NCI-H2107 treated with DMSO at 0.1 percent for 48 hours (cell line): ENCODE measurements around the gene TREML4.

ENCODE experiments used
- DNase-seq: peaks from one replicate; lab custom pipeline; 2025; ENCODE audit not compliant: unreplicated experiment; lab: John Stamatoyannopoulos, UW

The TREML4 gene

DNA sequence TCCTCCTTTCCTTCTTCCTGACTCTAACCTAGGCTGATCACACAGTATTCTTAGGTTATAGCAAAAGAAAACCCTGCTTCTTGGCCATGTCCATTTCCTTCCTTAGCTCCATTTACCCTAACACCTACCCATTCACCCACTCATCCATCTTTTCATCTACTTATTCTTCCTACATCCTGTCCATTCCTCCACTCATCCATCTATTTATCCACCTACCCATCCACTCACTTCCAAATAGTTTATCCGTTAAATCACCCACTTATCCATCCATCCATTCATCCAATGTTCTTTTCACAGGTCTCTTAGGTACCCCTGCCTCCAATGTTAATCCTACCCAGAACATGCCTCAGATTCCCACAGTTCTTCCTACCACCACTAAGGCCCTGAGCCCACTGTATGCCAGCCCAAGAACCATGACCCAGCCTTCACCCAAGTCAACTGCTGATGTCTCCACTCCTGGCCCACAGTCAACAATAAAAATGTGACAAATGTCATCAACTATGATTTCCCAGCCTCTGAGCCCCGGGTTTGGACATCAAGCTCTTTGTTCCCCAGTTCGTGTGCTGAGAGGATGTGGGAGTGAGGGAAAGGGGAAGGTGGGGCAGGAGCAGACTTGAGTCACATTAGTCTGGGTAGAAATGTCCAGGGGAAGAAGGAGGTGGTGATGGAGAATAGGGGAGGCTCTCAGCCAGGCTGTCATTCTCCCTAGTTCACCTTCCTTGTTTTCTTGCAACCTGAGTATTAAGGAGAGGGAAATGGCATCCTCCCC, 24.4 kb downstream of the TREML4 start:
- no peak for DNase-seq

DNA sequence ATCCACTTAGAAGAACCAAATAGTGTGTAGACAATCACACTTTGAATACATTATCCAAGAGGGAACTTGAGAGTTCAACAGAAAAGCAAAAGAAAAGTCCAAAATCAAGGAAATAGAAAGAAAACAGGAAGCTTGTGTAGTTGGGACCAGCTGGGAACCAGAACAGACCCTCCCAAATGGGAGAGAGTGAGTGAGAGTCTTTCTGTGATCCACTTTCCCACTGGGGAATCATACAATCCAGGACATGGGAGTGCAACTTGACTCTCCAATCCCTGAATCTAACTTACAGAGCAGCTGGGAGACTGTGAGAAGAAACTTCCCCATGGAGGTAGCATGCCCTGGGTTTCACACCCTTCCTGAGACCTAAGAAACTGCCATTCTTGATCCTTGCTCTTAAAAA, 27.0 kb downstream of the TREML4 start:
- DNase-seq = no peak

DNA sequence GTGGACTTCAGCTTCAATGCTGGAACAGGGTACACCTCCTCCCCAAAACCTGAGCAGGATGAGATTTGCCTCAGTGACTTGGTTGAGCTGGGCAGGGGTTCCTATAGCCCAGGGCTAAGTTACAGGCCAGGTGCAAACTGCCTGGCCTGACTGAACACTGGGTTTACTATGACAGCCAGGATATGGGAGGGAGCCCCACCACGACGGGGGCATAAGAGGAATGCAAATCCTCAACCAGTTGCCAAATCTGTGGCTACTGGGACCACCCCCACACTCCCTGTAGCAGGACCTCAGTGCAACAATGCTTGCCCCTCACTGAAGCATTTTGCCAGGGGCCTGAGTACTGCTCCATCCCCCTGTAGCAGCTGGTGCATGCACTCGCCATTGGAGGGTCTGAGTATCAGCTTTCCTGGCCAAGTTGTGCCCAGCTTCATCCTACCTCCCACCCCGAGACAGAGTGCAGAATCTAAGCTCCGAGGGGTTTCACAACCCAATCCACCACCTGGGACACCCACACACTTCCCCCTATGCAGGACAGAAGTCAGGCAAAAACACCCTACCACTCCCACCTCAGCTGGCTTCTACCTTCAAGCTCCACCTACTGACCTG, 27.6 kb downstream of the TREML4 start:
- no peak for DNase-seq

DNA sequence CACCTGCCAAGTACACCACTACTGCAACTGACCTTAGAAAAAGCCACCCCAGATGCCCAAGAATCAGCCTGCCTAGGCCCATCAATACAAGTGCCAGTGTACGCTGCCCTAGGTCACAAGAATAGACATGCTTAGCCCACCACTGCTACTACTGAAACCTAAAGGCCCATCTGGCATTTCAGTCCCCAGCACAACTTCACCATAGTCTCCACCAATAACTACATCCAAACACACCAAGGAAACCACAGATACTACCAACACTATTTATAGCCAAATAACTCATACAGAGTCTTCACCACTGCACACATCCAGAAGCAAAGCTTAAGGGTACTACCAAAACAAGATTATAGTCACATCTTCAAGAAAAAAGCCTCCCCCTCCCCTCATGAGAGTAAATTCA, 28.2 kb downstream of the TREML4 start:
- DNase-seq = no peak

DNA sequence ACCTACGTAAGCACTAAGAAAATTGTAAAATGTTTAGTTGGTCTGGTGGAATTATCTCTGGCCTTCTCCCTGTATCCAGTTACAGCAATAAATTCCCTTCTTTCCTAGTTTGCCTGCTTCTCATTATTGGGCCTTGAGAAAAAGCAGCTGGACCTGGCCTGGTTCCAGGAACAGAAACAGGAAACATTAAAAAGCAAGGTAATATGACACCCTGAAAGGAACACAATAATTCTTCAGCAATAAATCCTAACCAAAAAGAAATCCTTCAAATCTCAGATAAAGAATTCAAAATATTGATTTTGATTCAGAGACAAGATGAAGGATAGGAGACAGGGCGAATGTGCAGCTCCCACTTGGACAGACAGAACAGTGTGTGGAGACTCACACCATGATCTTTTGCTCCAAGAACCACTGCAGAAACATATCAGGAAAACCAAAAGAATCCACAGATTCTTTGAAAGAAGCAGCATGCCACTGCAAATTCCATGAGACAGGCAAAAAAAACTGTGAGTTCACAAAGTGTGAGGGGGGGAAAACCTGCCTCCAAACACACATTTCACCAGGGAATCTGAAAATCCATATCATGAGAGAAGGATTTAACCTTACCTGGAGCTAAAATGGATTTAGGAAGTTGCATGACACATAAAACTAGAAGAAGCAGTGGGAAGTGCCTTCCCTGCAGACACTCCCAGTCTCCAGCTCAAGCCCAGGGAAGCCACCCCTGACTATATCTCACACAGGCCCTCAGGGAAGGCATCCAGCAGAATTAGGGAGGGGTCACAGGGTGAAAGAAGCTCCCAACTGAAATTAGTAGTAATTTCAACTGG, 29.4 kb downstream of the TREML4 start:
- DNase-seq = peak; percentile 3

DNA sequence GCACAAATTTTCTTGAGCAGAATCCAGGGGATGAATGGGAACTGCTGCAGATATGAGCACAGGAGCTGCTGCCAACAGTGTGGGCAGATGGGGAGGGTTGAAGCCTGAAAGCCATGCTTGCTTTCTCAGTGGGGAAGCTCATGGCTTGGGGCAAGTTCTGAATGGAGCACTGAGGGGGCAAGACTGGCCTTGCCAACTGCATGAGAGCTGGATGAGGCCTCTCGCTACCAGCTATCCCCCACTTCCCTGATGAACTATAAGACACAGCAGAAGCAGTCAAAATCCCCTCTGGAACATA, 30.0 kb downstream of the TREML4 start:
- DNase-seq = no peak

DNA sequence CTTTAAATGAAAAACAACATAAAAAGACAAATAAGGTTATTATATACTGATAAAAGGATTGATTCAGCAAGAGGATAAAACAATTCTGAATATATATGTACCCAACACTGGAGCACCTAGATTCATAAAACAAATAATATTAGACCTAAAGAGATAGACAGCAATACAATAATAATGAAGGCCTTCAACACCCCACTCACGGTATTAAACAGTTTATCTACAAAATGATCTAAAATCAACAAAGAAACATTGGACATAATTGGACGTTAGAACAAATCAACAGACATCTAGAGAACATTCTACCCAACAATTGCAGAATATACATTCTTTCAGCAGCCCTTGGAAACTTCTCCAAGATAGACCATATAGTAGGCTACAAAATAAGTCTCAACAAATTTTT, 34.3 kb downstream of the TREML4 start:
- DNase-seq = no peak

DNA sequence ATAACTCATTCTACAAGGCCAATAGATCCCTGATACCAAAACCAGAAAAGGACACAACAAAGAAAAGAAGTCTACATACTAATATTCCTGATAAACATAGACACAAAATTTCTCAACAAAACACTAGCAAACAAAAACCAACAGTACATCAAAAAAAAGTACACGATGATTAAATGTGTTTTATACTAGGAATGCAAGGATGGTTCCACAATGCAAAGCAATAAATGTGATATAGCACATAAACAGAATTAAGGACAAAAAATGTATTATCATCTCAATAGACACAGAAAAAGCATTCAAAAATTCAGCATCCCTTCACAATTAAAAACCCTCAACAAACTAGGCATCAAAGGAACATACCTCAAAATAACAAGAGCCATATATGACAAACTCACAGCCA, 35.1 kb downstream of the TREML4 start:
- DNase-seq = no peak

DNA sequence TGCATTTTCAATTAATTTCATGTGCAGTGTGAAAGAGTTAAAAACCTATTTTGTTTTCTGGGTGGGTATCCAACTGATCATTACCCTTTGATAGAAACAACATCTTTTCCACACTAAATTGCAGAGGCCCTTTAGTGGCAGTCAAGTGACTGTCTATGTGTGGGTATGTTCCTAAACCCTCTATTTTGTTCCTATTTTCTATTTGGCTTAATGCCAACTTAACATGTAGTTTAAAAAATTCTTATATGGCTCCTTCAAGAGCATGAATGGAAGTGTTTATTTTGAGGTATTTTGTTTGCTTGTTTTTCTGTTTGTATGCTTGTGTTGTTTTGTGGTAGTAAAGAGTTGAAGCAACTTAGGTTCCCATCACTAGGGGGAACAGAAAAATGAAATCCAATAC, 38.4 kb downstream of the TREML4 start:
- DNase-seq = no peak

DNA sequence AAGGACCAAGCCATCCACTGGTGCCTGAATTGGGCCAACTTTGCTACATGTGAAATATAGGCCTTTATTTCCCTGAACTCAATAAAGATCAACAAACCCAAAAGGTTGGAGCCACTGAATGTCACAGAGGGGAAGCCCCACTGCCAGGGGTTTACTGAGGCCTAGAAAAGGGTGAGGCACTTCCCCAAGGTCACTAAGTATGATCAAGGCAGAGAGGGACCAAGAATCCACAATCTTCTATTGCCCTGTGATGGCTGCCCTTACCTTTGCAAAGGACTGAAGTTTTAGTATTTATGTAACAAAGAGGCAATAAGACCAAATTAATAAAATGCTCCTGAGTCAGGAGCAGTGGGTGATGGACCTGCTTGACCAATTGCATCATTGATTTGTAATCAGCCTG, 40.3 kb downstream of the TREML4 start:
- DNase-seq = no peak

DNA sequence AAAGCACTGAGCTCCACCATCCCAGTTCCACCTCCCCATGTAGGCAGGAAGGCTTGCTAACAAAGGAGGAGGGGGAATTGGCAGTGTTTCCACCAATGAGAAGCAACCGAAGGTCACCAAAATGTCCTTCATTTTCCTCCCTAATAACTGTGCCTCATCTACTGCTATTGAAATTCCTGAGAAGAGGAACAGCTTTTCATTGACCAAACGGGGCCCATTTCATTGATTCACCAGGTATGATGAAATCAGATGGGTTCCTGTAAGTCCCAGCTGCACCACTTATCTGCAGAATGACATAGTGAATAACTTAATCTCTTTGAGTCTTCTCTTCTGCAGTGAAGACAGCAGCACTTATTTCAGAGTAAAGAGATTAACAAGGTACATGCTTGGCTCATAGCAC, 41.0 kb downstream of the TREML4 start:
- no peak for DNase-seq

DNA sequence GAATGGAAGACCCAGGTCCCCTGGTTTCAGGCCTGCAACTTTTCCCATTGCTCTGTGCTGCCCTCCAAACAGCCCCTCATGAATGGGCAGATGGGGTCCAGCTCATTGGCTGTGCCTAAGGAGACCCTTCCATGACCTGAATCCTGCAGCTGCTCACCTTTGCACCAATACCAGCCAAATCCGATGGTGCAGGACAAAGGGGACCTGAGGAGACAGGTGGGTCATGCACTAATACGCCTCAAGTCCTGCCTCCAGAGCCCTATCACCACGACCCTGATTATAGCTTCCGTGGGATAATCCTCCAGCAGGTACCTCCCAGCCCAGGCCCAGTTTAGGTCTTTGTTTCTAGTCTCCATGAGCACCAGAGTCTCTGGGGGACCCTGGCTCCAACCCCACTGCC, 41.6 kb downstream of the TREML4 start:
- DNase-seq = no peak

DNA sequence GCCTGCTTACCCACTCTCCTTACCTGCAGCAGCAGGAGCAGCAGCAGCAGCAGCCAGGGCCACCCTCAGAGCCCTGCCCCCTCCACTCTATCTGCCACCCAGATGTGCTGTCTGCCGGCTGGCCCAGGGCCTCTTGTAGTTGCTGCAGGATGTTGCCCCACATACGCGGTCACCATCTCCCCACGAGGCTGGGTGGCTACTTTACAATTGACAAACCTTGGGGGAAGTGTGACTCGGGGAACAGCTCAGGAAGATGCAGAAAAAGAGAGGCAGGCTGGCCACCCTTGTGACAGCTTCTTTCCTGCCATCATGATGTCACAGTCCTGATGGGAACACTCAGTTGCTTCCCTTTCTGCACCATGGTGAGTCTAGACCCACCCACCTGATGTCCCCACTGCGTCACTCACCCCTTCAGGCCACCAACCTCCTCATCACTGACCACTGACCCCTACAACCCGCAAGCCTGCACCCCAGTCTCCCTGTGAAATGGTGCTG, 43.8 kb downstream of the TREML4 start:
- no peak for DNase-seq

DNA sequence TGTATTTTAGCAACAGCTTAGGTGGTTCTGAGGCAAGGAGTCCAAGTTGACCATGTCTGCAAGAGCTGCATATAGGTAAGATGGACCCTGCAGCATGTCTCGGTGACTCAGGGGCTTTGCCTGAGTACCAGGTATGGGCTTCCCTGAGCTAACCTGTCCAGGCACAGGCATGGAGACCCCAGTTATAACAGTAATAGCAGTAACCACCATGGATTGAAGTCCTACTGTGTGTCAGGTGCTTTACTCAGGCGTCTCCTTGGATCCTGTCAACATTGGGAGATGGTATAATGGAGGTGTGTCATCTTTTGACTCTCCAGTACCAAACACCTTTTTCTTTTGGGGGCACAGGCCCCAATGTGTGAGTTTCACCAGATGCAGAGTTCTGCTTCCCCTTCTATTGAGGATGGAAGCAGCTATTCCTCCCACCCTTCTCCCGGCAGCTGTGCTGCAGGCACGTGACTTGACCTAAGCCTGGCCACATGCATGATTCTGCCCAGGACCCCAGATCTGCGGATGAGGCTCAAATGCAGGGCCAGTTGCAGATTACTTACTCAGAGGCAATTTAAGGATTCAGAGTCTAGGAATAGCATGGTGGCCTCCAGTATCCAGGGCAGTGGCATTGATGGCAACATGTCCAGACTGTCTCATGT, 44.6 kb downstream of the TREML4 start:
- DNase-seq = no peak

DNA sequence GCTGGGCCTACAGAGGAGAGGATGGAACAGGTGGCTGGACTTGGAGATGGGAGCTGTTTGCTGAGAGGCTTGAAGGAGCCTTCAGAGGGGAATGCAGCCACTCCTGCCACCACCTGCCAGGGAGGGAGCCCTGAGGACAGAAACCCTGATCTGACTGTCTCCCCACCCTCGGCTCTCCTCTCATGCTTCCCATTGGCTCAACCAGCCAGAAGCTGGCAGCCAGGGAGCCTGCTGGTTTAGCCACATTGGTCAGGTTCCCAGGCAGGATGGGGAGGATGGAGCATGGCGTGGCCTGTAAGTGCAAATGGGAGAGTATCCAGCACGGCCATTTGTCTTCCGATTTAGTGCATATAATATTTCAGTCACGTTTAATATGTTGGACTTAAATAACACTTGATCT, 45.6 kb downstream of the TREML4 start:
- DNase-seq = no peak

DNA sequence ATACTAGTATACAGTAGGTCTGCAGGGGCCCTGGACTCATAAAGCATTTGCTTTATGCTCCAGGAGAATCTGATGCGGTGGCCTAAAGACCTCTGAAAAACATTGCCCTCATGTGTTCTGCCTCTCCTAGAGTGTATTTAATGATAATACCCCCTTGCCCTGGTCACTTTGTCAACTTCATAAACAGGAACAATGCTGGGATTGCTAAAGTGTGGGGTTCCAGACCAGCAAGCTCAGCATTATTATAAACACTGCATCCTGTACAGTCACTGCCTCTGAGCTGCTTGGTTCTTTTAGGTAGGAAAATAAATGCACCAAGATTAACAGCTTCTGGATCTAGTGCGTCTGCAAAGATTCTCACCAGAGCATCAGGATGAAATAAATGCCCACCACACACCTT, 46.1 kb downstream of the TREML4 start:
- DNase-seq = no peak

DNA sequence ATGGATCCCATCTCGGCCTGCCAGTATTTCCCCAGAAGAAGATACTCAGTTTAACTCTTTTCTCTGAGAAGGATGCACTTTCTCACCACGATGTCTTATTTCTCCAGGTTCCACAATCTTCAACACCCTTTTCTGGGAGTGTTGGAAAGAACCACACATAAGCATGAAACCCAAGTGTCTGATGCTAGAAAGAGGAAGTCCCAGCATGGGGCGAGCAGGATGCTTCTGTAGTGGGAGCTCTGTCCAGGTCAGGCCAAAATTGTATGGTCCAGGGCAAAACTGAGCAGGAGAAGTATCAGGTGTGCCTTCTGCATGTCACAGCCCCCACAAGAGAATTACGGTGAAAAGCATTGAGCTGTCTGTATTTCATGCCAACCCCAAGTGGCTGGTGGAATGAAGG, 47.3 kb downstream of the TREML4 start:
- no peak for DNase-seq

DNA sequence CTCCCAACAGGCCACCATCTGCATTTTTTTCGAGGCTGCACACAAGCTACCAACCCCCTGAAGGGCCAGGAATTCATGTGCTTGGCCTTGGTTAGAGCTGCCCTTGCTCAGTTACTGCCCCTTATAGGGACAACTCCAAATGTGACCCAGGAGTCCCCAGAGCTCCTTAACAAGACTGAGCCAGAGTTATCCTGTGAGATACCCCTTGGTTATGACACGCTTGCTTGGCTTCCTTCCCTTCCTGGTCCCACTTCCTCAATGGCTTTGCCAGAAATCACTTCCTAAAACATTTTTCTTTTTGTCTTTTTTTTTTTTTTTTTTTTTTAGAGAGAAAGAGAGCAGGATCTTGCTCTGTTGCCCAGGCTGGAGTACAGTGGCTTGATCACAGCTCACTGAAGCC, 49.5 kb downstream of the TREML4 start:
- no peak for DNase-seq

DNA sequence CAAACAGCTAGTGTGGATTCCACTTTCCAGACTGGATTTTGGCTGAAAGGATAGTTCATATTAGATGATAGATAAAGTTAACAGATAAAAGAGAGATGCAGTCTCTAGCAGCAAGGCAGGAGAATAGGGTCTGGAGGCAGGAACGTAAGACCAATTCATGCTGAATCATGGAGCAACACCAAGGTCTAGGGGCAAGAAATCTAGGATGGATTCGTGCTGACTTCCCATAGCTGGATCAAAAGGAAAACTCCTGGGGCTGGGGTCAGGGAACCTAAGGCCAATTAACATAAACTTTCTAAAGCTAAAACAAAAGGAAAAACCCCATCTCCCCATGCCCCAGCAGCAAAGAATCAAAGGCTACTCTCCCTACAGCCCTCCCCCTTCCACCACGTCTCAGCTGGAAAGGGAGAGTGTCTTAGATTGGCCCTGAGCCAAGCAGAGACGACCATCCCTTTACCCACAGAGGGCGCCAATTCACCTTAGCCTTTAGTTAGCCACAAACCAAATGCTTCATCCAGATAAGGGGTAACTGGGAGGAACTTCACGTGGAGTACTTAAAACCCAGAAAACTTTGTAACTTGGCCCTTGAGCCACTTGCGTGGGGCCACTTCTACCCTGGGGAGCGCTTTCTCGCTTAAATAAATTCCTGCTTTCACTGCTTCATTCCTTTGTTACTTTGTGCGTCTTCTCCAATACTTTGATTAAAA, 50.7 kb downstream of the TREML4 start:
- DNase-seq = peak; percentile 25

DNA sequence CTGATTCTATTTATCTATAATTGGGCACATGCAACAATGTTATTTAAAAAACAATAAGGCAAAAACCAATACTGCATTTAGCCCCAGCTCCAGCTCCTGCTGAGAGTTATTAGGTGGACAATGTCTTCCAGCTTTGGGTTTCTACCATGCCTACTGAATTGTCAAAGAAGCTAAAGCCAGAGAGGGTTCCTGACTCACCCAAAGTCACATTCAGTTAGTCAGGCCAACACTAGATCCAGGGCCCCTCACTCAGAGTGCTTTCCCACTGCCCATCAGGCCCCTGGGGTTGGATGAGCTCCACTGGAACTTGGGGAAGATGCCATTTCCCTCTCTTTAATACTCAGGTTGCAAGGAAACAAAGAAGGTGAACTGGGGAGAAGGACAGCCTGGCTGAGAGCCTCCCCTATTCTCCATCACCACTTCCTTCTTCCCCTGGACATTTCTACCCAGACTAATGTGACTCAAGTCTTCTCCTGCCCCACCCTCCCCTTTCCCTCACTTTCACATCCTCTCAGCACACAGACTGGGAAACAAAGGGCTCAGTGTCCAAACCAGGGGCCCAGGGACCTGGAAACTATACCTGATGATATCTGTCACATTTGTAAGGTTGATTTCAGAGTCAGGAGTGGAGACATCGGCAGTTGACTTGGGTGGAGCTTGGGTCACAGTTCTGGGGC, 52.4 kb downstream of the TREML4 start:
- DNase-seq = no peak

DNA sequence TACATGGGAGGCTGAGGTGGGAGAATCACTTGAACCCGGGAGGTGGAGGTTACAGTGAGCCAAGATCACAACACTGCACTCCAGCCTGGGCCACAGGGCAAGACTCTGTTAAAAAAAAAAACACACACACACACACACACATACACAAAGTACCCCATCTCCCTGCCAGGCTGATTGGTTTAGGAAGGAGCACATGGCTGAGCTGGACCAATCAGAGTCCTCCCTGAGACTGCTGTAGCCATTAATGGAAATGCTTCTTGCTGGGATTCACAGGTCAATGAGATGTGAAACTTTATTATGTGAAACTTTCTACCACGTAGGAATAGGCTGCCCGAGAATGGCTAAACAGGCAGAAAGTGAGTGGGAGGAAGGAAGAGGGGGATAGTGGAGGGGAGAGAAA, 55.5 kb downstream of the TREML4 start:
- DNase-seq = no peak
